ENCODE measurements around the gene CDX2.

DNA sequence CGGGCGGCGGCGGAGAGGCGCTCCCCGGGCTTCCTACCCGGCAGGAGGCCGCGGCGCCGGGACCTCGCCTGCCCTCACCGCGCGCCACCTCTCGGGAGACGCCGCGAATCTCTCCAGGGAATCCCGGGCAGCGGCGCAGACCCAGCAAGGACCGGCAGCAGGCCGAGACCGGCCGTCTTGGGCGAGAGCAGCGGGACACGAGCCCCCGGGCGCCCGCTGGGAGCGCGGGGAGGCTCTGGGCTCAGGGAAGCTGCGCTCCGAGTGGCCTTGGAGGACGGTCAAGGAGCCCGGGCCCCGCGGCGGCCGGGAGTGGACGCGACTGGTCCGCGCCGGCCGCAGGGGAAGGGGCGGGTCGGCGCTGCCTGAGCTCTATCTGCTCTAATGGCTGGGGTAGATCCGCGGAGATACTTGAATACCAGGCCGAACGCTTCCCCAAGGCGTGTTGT lies 14.7 kb downstream of the CDX2 start:
- TF ChIP-seq, protein P1, sequence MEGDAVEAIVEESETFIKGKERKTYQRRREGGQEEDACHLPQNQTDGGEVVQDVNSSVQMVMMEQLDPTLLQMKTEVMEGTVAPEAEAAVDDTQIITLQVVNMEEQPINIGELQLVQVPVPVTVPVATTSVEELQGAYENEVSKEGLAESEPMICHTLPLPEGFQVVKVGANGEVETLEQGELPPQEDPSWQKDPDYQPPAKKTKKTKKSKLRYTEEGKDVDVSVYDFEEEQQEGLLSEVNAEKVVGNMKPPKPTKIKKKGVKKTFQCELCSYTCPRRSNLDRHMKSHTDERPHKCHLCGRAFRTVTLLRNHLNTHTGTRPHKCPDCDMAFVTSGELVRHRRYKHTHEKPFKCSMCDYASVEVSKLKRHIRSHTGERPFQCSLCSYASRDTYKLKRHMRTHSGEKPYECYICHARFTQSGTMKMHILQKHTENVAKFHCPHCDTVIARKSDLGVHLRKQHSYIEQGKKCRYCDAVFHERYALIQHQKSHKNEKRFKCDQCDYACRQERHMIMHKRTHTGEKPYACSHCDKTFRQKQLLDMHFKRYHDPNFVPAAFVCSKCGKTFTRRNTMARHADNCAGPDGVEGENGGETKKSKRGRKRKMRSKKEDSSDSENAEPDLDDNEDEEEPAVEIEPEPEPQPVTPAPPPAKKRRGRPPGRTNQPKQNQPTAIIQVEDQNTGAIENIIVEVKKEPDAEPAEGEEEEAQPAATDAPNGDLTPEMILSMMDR (IDR thresholded peaks at IDR 0.05) = no peak
- TF ChIP-seq EP300 (IDR thresholded peaks at IDR 0.05) (no peak), POLR2A (IDR thresholded peaks at IDR 0.05) (no peak)

All from suprapubic skin (tissue), 3 donors.